Activated CD4-positive, alpha-beta T cell treated with anti-CD3 and anti-CD28 coated beads, Interleukin-2, amount 50 U/mL, for 48 hours (primary cell): ENCODE measurements around the gene SLC29A1.

Experiments used
- DNase-seq, 2 experiments: peaks; one replicate each; pipeline ENCODE4 v3.0.0-alpha.2; 2020

SLC29A1 gene

GRCh38 chr6:44269178-44269920 is 46.0 kb downstream of the SLC29A1 start:
- no peak for DNase-seq

- DNase-seq, result no peak
Measured at GRCh38 chr6:44269921-44270525, 46.6 kb downstream of the SLC29A1 start, which contains the start of gene TMEM151B. TMEM151B (plus strand) TSS chr6:44270450; CDS start chr6:44270743, 293 bp downstream.

DNA sequence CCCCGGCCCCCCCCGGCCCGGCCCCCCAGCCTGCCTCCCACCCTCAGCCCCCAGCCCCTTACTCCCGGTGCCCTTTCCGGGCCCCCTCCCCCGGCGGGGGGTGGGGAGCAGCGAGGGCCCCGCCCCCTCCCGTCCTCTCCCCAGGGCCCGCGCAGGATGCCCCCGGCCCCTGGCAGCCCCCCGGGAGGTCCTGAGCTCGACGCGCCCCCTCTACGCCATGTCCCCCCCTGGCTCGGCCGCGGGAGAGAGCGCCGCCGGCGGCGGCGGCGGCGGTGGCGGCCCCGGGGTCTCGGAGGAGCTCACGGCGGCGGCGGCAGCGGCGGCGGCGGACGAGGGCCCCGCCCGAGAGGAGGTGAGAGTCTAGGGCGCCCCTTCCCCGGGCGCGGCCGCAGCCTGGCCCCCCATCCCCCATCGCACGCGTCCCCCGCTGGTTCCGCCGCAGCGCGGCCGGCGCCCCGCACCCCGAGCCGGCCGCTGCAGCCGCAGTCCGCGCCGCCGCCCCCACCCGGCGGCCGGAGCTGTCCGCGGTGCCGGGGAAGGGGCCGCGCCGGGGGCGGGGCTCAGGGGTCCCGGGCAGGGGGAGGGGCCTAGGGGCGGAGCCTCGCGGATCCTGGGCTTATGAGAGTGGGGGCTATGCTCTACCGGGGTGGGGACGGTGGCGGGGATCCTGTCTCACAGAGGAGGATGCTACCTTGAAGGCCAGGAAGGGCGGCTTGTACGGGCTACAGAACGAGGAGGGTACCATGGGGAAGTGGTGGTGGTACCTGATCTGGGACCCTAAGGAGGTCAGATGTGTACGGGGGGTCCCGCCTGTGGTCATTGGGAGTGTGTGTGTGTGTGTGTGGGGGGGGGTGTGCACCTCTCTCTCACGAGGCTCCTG is 47.4 kb downstream of the SLC29A1 start:
- DNase-seq, result no peak

DNA sequence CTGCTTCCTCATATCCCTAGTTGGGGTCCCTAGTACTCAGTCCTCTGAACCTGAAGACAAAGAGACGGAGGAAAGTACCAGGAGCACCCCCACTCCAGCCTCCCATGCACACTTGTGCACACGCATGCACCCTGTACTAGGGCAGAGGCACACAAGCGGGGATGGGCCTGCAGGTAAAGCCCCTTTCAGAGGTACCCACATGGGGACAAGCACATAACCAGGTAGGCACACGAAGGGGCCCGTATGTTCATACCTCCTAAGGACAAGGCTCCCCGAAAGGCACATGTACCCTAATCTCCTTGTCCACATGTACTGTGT is 48.0 kb downstream of the SLC29A1 start:
- DNase-seq, result no peak

GRCh38 chr6:44271914-44272313 is 48.5 kb downstream of the SLC29A1 start:
- no peak for DNase-seq

GRCh38 chr6:44272529-44272928 is 49.1 kb downstream of the SLC29A1 start:
- no peak for DNase-seq

DNA sequence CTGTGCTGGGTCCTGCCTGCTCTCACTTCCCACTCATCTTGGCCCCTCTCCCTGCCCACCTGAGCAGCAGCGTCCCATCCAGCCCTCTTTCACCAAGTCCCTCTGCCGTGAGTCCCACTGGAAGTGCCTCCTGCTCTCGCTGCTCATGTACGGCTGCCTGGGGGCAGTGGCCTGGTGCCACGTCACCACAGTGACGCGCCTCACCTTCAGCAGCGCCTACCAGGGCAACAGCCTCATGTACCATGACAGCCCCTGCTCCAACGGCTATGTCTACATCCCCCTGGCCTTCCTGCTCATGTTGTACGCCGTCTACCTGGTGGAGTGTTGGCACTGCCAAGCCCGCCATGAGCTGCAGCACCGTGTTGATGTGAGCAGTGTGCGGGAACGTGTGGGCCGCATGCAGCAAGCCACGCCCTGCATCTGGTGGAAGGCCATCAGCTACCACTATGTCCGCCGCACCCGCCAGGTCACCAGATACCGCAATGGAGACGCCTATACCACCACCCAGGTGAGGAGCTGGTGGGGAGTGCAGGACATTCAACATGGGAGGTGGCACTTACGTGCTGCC is 49.7 kb downstream of the SLC29A1 start:
- DNase-seq, result no peak

- no peak for DNase-seq
Measured at GRCh38 chr6:44273617-44274016, 50.2 kb downstream of the SLC29A1 start.

GRCh38 chr6:44275271-44275748 is 51.9 kb downstream of the SLC29A1 start:
- DNase-seq, result no peak

DNA sequence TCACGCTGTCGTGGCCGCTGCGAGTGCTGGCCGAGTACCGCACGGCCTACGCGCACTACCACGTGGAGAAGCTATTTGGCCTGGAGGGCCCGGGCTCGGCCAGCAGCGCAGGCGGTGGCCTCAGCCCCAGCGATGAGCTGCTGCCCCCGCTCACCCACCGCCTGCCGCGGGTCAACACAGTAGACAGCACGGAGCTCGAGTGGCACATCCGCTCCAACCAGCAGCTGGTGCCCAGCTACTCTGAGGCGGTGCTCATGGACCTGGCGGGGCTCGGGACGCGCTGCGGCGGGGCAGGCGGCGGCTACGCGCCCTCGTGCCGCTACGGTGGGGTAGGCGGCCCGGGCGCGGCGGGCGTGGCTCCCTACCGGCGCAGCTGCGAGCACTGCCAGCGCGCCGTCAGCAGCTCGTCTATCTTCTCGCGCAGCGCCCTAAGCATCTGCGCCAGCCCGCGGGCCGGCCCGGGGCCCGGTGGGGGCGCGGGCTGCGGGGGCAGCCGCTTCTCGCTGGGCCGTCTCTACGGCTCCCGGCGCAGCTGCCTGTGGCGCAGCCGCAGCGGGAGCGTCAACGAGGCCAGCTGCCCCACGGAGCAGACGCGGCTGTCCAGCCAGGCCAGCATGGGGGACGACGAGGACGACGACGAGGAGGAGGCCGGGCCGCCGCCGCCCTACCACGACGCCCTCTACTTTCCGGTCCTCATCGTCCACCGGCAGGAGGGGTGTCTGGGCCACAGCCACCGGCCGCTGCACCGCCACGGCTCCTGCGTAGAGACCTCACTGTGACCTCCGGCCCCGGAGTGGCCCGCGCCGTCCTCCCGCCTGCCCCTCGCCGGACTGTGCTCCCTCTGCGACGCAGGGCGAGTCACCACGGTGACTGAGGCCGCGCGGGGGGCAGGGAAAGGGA is 52.6 kb downstream of the SLC29A1 start:
- DNase-seq, result no peak

- DNase-seq, result no peak
Measured at GRCh38 chr6:44276667-44277640, 53.6 kb downstream of the SLC29A1 start.

DNA sequence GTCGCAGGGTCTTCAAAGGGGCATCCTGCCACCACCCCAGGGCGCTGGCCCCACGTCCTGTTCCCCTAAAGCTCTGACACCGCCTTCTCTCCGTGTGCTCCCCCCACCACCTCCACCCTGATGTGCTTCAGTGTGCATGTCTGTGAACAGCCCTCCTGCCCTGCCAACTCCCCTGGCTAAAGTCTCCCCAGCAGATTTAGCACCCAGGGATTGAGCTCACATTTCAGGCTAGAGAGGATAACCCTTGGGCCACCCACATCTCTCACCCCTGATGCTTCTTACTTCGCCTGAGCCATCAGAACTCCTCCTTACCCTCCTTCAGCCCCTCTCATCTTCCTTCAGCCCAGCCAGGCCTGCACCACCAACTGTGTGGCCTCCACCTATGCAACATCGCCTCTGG is 54.4 kb downstream of the SLC29A1 start:
- no peak for DNase-seq

- no peak for DNase-seq
Measured at GRCh38 chr6:44278315-44278714, 54.9 kb downstream of the SLC29A1 start.

DNA sequence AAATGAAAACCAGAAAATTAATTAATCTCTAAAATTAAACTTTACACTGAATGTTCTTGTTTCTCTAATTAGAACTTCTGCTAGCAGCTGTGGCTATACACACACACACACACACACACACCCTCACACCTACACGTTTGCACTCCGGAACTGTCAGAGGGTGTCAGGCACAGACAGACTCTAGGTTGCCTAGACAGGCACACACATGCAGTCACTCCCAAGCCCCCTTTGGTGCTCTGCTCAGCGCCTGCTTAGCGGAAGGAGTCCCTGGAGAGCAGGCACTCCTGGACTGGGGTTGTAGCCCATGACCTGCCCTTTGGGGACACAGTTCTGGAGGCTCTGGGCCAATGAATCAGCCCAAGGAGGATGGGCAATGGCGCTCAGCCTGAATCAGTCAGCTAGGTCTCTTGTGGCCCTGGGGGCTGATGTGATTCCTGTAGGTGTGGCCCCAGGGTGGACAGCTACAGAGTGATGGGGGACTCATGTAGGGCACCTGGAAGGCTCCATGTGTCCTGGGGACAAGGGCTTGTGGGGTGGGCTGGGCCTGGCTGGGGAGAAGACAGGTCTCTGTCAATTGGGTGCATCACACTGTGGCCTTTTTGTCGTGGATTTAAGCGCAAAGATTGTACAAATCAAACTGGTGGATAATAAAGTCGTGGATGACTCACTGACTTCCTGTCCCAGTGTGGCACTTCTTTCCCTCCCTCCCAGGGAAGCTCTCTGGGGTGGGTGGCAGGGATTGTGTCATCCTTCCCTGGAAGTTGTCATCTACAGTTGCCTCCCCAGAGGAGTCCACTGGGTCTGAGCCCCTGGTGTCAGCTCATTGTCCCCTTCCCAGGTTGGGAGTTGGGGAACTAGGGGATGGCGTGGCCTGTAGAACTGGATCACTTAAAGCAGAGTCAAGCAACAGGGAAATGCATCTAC is 55.6 kb downstream of the SLC29A1 start:
- DNase-seq, result no peak
